ENCODE measurements around the gene TEAD1. TPM values are rescaled to one million over a fixed set of nuclear protein-coding genes. Genes with fewer than 3 reads are reported as not detected.

TEAD1 gene
- total and polyA plus RNA-seq, 2 experiments from 2014 or later, result 24.5 to 103 TPM

DNA sequence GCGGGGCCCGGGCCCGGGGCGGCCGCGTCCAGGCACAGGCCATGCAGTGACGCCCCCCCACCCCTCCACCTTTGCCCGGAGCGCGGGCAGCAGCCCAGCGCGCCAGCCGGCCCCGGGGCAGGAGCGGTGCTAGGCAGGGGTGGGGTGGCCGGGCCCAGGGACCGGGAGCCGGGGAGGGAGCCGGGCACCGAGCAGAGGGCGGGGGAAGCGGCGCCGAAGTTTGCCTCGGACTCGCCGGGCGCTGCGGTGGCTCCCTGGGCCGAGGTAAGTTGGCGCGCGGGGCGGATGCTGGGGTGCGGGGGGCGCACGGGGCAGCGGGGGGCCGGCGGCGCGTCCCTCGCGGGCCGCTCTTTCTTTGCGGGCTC, 332 bp downstream of the TEAD1 start (continued):
- TF ChIP-seq, protein P1, sequence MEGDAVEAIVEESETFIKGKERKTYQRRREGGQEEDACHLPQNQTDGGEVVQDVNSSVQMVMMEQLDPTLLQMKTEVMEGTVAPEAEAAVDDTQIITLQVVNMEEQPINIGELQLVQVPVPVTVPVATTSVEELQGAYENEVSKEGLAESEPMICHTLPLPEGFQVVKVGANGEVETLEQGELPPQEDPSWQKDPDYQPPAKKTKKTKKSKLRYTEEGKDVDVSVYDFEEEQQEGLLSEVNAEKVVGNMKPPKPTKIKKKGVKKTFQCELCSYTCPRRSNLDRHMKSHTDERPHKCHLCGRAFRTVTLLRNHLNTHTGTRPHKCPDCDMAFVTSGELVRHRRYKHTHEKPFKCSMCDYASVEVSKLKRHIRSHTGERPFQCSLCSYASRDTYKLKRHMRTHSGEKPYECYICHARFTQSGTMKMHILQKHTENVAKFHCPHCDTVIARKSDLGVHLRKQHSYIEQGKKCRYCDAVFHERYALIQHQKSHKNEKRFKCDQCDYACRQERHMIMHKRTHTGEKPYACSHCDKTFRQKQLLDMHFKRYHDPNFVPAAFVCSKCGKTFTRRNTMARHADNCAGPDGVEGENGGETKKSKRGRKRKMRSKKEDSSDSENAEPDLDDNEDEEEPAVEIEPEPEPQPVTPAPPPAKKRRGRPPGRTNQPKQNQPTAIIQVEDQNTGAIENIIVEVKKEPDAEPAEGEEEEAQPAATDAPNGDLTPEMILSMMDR (conservative IDR thresholded peaks at IDR 0.05; ENCODE audit: low read depth in 2 of 2), result no peak
- TF ChIP-seq, protein P2, sequence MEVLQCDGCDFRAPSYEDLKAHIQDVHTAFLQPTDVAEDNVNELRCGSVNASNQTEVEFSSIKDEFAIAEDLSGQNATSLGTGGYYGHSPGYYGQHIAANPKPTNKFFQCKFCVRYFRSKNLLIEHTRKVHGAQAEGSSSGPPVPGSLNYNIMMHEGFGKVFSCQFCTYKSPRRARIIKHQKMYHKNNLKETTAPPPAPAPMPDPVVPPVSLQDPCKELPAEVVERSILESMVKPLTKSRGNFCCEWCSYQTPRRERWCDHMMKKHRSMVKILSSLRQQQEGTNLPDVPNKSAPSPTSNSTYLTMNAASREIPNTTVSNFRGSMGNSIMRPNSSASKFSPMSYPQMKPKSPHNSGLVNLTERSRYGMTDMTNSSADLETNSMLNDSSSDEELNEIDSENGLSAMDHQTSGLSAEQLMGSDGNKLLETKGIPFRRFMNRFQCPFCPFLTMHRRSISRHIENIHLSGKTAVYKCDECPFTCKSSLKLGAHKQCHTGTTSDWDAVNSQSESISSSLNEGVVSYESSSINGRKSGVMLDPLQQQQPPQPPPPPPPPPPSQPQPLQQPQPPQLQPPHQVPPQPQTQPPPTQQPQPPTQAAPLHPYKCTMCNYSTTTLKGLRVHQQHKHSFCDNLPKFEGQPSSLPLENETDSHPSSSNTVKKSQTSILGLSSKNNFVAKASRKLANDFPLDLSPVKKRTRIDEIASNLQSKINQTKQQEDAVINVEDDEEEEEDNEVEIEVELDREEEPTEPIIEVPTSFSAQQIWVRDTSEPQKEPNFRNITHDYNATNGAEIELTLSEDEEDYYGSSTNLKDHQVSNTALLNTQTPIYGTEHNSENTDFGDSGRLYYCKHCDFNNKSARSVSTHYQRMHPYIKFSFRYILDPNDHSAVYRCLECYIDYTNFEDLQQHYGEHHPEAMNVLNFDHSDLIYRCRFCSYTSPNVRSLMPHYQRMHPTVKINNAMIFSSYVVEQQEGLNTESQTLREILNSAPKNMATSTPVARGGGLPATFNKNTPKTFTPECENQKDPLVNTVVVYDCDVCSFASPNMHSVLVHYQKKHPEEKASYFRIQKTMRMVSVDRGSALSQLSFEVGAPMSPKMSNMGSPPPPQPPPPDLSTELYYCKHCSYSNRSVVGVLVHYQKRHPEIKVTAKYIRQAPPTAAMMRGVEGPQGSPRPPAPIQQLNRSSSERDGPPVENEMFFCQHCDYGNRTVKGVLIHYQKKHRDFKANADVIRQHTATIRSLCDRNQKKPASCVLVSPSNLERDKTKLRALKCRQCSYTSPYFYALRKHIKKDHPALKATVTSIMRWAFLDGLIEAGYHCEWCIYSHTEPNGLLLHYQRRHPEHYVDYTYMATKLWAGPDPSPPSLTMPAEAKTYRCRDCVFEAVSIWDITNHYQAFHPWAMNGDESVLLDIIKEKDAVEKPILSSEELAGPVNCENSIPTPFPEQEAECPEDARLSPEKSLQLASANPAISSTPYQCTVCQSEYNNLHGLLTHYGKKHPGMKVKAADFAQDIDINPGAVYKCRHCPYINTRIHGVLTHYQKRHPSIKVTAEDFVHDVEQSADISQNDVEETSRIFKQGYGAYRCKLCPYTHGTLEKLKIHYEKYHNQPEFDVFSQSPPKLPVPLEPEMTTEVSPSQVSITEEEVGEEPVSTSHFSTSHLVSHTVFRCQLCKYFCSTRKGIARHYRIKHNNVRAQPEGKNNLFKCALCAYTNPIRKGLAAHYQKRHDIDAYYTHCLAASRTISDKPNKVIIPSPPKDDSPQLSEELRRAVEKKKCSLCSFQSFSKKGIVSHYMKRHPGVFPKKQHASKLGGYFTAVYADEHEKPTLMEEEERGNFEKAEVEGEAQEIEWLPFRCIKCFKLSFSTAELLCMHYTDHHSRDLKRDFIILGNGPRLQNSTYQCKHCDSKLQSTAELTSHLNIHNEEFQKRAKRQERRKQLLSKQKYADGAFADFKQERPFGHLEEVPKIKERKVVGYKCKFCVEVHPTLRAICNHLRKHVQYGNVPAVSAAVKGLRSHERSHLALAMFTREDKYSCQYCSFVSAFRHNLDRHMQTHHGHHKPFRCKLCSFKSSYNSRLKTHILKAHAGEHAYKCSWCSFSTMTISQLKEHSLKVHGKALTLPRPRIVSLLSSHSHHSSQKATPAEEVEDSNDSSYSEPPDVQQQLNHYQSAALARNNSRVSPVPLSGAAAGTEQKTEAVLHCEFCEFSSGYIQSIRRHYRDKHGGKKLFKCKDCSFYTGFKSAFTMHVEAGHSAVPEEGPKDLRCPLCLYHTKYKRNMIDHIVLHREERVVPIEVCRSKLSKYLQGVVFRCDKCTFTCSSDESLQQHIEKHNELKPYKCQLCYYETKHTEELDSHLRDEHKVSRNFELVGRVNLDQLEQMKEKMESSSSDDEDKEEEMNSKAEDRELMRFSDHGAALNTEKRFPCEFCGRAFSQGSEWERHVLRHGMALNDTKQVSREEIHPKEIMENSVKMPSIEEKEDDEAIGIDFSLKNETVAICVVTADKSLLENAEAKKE (CRISPR knock-in tag; IDR thresholded peaks at IDR 0.05), result no peak
- no peak for TF ChIP-seq CREB1 (CRISPR knock-in tag; IDR thresholded peaks at IDR 0.05; ENCODE audit: low read depth)
- no peak for TF ChIP-seq ZNF114 (CRISPR knock-in tag; IDR thresholded peaks at IDR 0.05)
- TF ChIP-seq ZNF331 (CRISPR knock-in tag; IDR thresholded peaks at IDR 0.05; ENCODE audit: low read depth), result no peak
- no peak for TF ChIP-seq POLR2AphosphoS5 (IDR thresholded peaks at IDR 0.05; ENCODE audit: low read depth)

DNA sequence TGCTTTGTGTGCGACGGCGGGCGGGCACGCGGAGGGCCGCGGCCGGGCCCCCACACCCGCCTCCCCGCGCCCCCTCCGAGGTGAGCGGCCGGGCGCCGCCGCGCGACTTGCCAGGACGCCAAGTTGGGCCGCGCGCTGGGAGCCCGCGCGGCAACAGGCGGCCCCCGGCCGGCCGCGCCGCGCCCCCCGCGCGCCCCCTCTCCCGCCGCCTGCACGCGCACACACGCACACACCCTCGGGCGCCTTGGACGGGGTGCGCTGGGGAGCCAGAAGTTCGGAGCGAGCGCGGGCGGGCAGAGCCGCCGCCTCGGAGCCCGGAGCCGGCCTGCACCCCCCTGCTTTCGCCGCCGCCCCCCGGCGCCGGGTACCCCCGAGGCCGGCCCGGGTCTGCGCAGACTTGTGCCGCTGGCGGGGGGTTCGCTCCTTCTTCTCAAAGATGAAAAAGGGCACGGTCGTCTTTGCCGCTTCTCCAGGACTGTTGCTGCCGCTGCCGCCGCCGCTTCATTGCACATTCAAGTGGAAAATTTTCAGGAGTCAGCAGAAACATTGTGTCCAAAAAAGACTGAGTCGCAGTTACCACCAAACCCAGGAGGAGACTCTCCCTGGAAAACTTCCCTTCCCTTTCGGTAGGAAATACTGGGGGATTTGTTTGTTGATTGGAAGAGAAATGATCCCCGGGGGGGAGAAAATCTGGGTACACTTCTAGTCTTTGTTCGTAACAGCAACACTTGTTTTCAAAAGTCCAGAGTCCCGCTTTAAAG, 895 bp downstream of the TEAD1 start:
- Mint-ChIP-seq H3K9me3 (no peaks in the 10 kb centered on the region), H3K27me3 (ENCODE audit: insufficient read depth, low read depth, poor library complexity) (peaks cover 11% of the 10 kb centered on the region), H3K36me3 (ENCODE audit: low read depth) (peaks cover 7% of the 10 kb centered on the region; the same call in 2 of the 3 replicates), H3K4me1 (peaks cover 42% of the 10 kb centered on the region), H3K27ac (peak overlapping the region; percentile 88), H3K4me3 (peak overlapping the region; percentile 97)
- H4K20me1 ChIP-seq (replicated peaks; ENCODE audit: insufficient read depth), result peaks cover 16% of the 10 kb centered on the region
- H3K27me3 ChIP-seq (ENCODE audit: insufficient read depth), result peaks cover 11% of the 10 kb centered on the region; the same call in 1 of the 2 replicates
- peak overlapping the region; percentile 88 for H3K4me3 ChIP-seq
- no peaks in the 10 kb centered on the region for H3K36me3 ChIP-seq (ENCODE audit: insufficient read depth)
- H3K4me1 ChIP-seq (ENCODE audit: insufficient read depth), result peaks cover 36% of the 10 kb centered on the region
- ATAC-seq (peak; percentile 3; the same call in 2 of the 3 replicates), DNase-seq (ENCODE audit: low spot score) (peak; percentile 47)
- peaks cover 3% of the 10 kb centered on the region; the same call in 1 of the 2 replicates for H3K9me2 ChIP-seq (ENCODE audit: insufficient read depth)
- H3F3A ChIP-seq (replicated peaks; ENCODE audit: low read depth), result no peaks in the 10 kb centered on the region
- peaks cover 47% of the 10 kb centered on the region for H3K79me2 ChIP-seq (replicated peaks; ENCODE audit: insufficient read depth)
- H3K27ac ChIP-seq (ENCODE audit: low read depth), result peak overlapping the region; percentile 34
- peak overlapping the region; percentile 82 for H3K4me2 ChIP-seq
- no peak overlapping the region for H2AFZ ChIP-seq
- TF ChIP-seq ZNF331 (CRISPR knock-in tag; IDR thresholded peaks at IDR 0.05; ENCODE audit: low read depth) (no peak), NANOG (IDR thresholded peaks at IDR 0.05; ENCODE audit: borderline replicate concordance) (no peak), EZH2phosphoT487 (IDR thresholded peaks at IDR 0.05; ENCODE audit: unreplicated experiment) (no peak)
- TF ChIP-seq, protein P3, sequence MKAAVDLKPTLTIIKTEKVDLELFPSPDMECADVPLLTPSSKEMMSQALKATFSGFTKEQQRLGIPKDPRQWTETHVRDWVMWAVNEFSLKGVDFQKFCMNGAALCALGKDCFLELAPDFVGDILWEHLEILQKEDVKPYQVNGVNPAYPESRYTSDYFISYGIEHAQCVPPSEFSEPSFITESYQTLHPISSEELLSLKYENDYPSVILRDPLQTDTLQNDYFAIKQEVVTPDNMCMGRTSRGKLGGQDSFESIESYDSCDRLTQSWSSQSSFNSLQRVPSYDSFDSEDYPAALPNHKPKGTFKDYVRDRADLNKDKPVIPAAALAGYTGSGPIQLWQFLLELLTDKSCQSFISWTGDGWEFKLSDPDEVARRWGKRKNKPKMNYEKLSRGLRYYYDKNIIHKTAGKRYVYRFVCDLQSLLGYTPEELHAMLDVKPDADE (IDR thresholded peaks at IDR 0.05), result no peak
